HL-60/S4 treated with retinoic acid at 250 ng/mL for 4 days and 3 days (cell line): ENCODE measurements around the gene ARHGEF11.

Source experiments
- in situ Hi-C: fragments of 300-500 bp; cut with MboI; formaldehyde crosslinking; loops from 2 replicates; pipeline ENCODE4 v1.7.0; 2022; ENCODE audit warnings: low sequenced_read_pairs

The ARHGEF11 gene

GRCh38 chr1:157050836-157051235, 5.3 kb upstream of the ARHGEF11 start:
- in situ Hi-C loops: no loop called here

- in situ Hi-C loops: no loop called here
These were observed 1.5 kb upstream of the ARHGEF11 start for GRCh38 chr1:157047062-157047410.

DNA sequence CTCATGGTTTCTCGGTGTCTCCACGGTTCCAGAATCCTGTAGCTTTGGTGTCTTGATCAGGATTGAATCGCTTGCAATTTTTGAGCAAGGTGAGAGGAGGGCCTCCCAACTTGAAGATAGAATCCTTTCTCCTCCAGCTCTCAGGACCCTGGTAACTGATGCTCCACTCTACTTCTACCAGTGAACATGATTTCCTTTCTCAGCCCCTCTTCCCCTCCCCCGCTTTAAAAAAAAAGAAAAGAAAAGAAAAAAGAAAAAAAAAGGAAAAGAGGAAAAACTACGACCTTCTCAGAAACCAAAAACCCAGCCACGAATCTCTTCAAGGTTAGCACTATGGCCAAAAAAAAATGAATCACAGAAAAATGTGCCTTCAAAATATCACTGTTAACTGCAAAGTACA, 1.2 kb downstream of the ARHGEF11 start:
- in situ Hi-C loops: no loop called here

DNA sequence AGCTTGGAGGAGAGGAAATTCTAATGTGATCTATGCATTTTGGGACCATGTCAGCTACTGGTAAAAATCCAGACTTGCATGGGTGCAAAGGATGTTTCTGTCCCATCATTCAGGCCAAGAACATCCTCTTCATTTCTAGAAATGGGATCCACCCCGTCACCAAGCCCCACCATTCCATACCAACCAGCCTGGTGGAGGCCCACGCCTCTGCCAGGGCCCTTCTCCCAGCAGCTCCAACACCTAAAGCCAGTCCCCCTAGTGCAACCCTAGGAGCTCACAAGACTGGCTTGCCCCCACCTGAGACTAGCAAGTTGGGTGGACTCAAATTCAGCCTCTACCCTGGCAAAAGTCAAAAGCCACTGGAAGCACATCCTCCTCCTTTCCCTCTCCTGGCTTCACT, 1.9 kb downstream of the ARHGEF11 start:
- in situ Hi-C loops: no loop called here

- in situ Hi-C loops: no loop called here
These were observed 2.7 kb downstream of the ARHGEF11 start for GRCh38 chr1:157042846-157043245.

- in situ Hi-C loops: no loop called here
These were observed 4.7 kb downstream of the ARHGEF11 start for GRCh38 chr1:157040802-157041201.

- in situ Hi-C loops: no loop called here
These were observed 10.4 kb downstream of the ARHGEF11 start for GRCh38 chr1:157035121-157035520.

- in situ Hi-C loops: no loop called here
These were observed 11.3 kb downstream of the ARHGEF11 start for GRCh38 chr1:157034137-157034800.

GRCh38 chr1:157033357-157033876, 12.1 kb downstream of the ARHGEF11 start:
- in situ Hi-C loops: no loop called here

GRCh38 chr1:157032303-157032702, 13.2 kb downstream of the ARHGEF11 start:
- in situ Hi-C loops: no loop called here

DNA sequence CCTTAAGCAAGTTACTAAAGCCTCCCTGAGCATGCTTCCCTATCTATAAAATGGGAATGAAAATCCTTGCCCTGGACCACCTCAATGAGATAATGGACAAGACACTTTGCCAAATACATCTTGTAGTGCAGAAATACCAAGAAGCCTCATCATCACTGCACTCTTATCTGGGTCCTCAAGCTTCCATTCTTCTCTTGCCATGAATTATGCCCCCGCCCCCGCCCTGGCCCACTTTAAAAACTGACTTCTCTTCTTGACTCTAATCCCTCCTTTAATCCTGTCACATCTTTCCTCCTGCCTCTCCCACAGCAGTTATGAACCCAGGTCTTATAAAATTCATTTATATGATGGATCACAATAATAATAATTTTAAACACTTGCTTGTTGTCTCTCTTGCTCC, 14.8 kb downstream of the ARHGEF11 start:
- in situ Hi-C loops: no loop called here

DNA sequence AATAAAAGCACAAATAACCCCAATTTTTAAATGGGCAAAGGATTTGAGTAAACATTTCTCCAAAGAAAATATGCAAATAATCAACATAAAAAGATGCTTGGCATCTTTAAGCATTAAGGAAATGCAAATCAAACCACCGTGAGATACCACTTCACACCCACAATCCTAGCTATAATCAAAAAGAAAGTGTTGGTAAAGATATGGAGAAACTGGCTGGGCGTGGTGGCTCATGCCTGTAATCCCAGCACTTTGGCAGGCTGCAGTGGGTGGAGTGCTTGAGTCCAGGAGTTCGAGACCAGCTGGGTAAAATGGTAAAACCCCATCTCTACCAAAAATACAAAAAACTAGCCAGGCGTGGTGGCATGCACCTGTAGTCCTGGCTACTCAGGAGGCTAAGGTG, 16.9 kb downstream of the ARHGEF11 start:
- in situ Hi-C loops: no loop called here

GRCh38 chr1:157025856-157026255, 19.7 kb downstream of the ARHGEF11 start:
- in situ Hi-C loops: no loop called here

DNA sequence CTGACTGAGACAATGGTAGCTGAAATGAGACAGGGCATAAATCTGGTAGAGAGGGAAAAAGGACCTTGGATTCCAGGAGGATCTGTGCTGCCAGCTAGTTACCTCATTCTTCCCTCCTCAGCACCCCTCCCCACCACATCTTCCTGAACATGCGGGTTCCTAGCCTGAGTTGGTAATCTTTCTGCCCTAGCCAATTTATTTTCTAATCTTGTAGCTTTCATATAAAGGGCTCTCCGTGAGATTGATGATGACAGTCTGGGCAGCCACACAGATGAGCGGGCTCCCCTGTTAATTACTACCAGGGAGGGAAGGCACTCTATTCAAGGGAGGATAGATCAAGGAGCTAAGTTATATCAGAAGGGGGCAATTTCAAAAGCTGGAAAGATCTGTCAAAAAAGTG, 20.2 kb downstream of the ARHGEF11 start:
- in situ Hi-C loops: no loop called here

DNA sequence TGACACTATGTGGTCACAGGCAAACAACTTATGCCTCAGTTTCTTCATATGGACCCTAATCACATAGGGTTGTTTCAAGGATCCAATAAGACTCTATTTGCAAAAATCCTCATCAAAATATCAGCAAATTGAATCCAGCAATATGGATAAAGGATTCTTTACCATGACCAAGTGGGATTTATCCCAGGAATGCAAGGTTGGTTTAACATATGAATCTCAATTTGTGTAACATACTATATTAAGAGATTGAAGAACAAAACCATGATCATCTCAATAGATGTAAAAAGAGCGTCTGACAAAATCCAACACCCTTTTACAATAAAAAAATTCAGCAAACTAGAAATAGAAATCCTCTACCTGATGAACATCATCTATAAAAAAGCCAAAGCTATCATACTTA, 23.9 kb downstream of the ARHGEF11 start:
- in situ Hi-C loops: no loop called here

DNA sequence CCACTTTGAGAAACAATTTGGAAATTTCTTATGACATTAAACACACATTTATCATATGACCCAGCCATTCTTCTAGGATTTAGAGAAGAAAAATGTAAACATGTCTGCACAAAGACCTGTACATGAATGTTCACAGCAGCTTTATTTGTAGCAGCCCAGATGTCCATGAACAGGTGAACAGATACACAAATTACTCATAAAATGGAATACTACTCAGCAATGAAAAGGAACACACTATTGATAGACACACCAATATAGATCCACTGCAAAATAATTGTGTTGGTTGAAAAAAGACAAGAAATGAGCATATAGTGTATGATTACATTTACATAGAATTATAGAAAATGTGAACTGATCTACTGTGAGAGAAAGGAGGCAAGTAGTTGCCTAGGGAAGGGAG, 26.1 kb downstream of the ARHGEF11 start:
- in situ Hi-C loops: no loop called here

- in situ Hi-C loops: no loop called here
These were observed 33.7 kb downstream of the ARHGEF11 start for GRCh38 chr1:157011845-157012244.

GRCh38 chr1:157008502-157008901, 37.0 kb downstream of the ARHGEF11 start:
- in situ Hi-C loops: no loop called here

- in situ Hi-C loops: no loop called here
These were observed 38.2 kb downstream of the ARHGEF11 start for GRCh38 chr1:157007306-157007705.

- in situ Hi-C loops: no loop called here
These were observed 38.9 kb downstream of the ARHGEF11 start for GRCh38 chr1:157006676-157007075.

GRCh38 chr1:157005965-157006364, 39.6 kb downstream of the ARHGEF11 start:
- in situ Hi-C loops: no loop called here

DNA sequence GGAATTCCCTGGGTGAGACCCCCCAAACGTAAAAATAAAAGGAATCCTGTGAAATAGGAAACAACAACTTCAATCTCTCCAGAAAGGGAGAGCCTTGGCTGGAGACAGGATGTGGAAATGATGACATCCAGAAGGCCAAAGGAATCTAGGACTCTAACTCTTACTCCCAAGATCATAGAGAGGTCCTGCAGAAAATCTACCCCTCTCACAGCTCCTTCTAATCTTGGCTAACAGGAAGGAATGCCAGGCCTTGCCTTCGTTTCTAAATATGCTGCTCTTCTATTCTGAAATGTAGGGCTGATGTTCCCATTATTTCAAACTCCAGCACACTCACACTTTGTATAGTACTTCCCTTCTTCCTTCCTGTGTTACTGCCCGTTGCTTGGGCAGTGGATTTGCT, 40.7 kb downstream of the ARHGEF11 start:
- in situ Hi-C loops: no loop called here

GRCh38 chr1:157004327-157004726, 41.2 kb downstream of the ARHGEF11 start:
- in situ Hi-C loops: no loop called here
